ENCODE data around the gene TSPAN9.
A peak's percentile ranks its signal among the peaks of the same experiment; 100 is the strongest.

Gene TSPAN9

GRCh38 chr12:3136641-3137267 lies 59.6 kb downstream of the TSPAN9 start:
- no peak for TF ChIP-seq CTCF (conservative IDR thresholded peaks at IDR 0.05; ENCODE audit: low read length)
- H3K4me3 ChIP-seq (ENCODE audit: low read length) = no peak overlapping the region
- no peak for DNase-seq (ENCODE audit: low read depth)

GRCh38 chr12:3137268-3137781 lies 60.1 kb downstream of the TSPAN9 start:
- H3K4me3 ChIP-seq (ENCODE audit: low read length) = no peak overlapping the region
- DNase-seq (ENCODE audit: low read depth) = peak; percentile 50
- TF ChIP-seq CTCF (conservative IDR thresholded peaks at IDR 0.05; ENCODE audit: low read length) = no peak

- DNase-seq (ENCODE audit: low read depth) = no peak
- no peak for TF ChIP-seq CTCF (conservative IDR thresholded peaks at IDR 0.05; ENCODE audit: low read length)
- H3K4me3 ChIP-seq (ENCODE audit: low read length) = no peak overlapping the region
Measured at GRCh38 chr12:3137814-3138445, 60.8 kb downstream of the TSPAN9 start.

- H3K4me3 ChIP-seq (ENCODE audit: low read length) = no peak overlapping the region
Measured at GRCh38 chr12:3138941-3139511, 61.8 kb downstream of the TSPAN9 start.

GRCh38 chr12:3139760-3140159 lies 62.6 kb downstream of the TSPAN9 start:
- DNase-seq (ENCODE audit: low read depth) = no peak
- no peak for TF ChIP-seq CTCF (conservative IDR thresholded peaks at IDR 0.05; ENCODE audit: low read length)
- no peak overlapping the region for H3K4me3 ChIP-seq (ENCODE audit: low read length)

More at GRCh38 chr12:3138941-3139511, 61.8 kb downstream of the TSPAN9 start:
- no peak for DNase-seq (ENCODE audit: low read depth)
- no peak for TF ChIP-seq CTCF (conservative IDR thresholded peaks at IDR 0.05; ENCODE audit: low read length)

GRCh38 chr12:3140284-3140683 lies 63.1 kb downstream of the TSPAN9 start:
- TF ChIP-seq CTCF (conservative IDR thresholded peaks at IDR 0.05; ENCODE audit: low read length) = no peak
- H3K4me3 ChIP-seq (ENCODE audit: low read length) = no peak overlapping the region
- no peak for DNase-seq (ENCODE audit: low read depth)

Measured in AG10803 (cell line).